H9 (cell line): ENCODE data around the gene KRT86. TPM values are rescaled to one million over a fixed set of nuclear protein-coding genes. Genes with fewer than 3 reads are reported as not detected.

ENCODE experiments used
- DNase-seq: peaks from one replicate; pipeline ENCODE4 v3.0.0-alpha.2; 2017
- H2AFZ ChIP-seq: one replicate; pipeline ENCODE4 v1.6.1; 2013; ENCODE audit warnings: mild to moderate bottlenecking, low read length, control low read depth, moderate library complexity
- H2AK5ac ChIP-seq: 2 replicates; pipeline ENCODE4 v1.6.1; 2013; ENCODE audit warnings: low read length, control low read depth, mixed read lengths; ENCODE audit not compliant: insufficient read length
- H2BK120ac ChIP-seq: one replicate; pipeline ENCODE4 v1.6.1; 2013; ENCODE audit warnings: low read depth, mild to moderate bottlenecking, low read length, control low read depth, inconsistent platforms; ENCODE audit not compliant: poor library complexity, severe bottlenecking
- H2BK12ac ChIP-seq: 2 replicates; pipeline ENCODE4 v1.6.1; 2013; ENCODE audit warnings: low read length, control low read depth, mixed read lengths, low read depth; ENCODE audit not compliant: insufficient read length
- H2BK15ac ChIP-seq: 2 replicates; pipeline ENCODE4 v1.6.1; 2013; ENCODE audit warnings: low read depth, low read length, control low read depth
- H2BK20ac ChIP-seq: one replicate; pipeline ENCODE4 v1.6.1; 2013; ENCODE audit warnings: low read depth, mild to moderate bottlenecking, low read length, control low read depth, inconsistent platforms; ENCODE audit not compliant: poor library complexity, severe bottlenecking
- H2BK5ac ChIP-seq: 2 replicates; pipeline ENCODE4 v1.6.1; 2013; ENCODE audit warnings: low read length, control low read depth, mixed read lengths; ENCODE audit not compliant: insufficient read length
- H3K14ac ChIP-seq: 2 replicates; pipeline ENCODE4 v1.6.1; 2013; ENCODE audit warnings: low read length, control low read depth; ENCODE audit not compliant: insufficient read depth
- H3K18ac ChIP-seq: 2 replicates; pipeline ENCODE4 v1.6.1; 2013; ENCODE audit warnings: low read depth, mild to moderate bottlenecking, mixed read lengths, low read length, control low read depth; ENCODE audit not compliant: insufficient read length
- H3K23ac ChIP-seq: 2 replicates; pipeline ENCODE4 v1.6.1; 2013; ENCODE audit warnings: low read length, control low read depth, mixed read lengths, low read depth; ENCODE audit not compliant: insufficient read length
- H3K23me2 ChIP-seq: 2 replicates; pipeline ENCODE4 v1.6.1; 2013; ENCODE audit warnings: low read depth, mild to moderate bottlenecking, mixed read lengths, low read length, control low read depth; ENCODE audit not compliant: insufficient read length, poor library complexity, severe bottlenecking
- H3K27ac ChIP-seq: 2 replicates; pipeline ENCODE4 v1.5.1; 2013; ENCODE audit warnings: low read length, control low read depth, mixed read lengths, low read depth; ENCODE audit not compliant: insufficient read length
- H3K27me3 ChIP-seq: 2 replicates; pipeline ENCODE4 v1.6.1; 2013; ENCODE audit warnings: low read length, control low read depth, inconsistent platforms; ENCODE audit not compliant: insufficient read depth
- H3K4ac ChIP-seq: 2 replicates; pipeline ENCODE4 v1.6.1; 2013; ENCODE audit warnings: low read depth, mild to moderate bottlenecking, control low read depth, inconsistent platforms, low read length, moderate library complexity
- H3K4me1 ChIP-seq: 2 replicates; pipeline ENCODE4 v1.6.1; 2013; ENCODE audit warnings: low read length, control low read depth, inconsistent platforms; ENCODE audit not compliant: insufficient read depth
- H3K4me2 ChIP-seq: 2 replicates; pipeline ENCODE4 v1.6.1; 2013; ENCODE audit warnings: low read length, control low read depth, mixed read lengths; ENCODE audit not compliant: insufficient read length, insufficient read depth
- H3K56ac ChIP-seq: 2 replicates; pipeline ENCODE4 v1.6.1; 2013; ENCODE audit warnings: low read depth, mild to moderate bottlenecking, mixed read lengths, low read length, control low read depth; ENCODE audit not compliant: insufficient read length
- H3K79me1 ChIP-seq: 2 replicates; pipeline ENCODE4 v1.6.1; 2013; ENCODE audit warnings: low read depth, mild to moderate bottlenecking, moderate library complexity, low read length, control low read depth, inconsistent platforms; ENCODE audit not compliant: insufficient read depth, poor library complexity, severe bottlenecking
- H3K79me2 ChIP-seq: 2 replicates; pipeline ENCODE4 v1.6.1; 2013; ENCODE audit warnings: low read length, control low read depth, inconsistent platforms; ENCODE audit not compliant: insufficient read depth
- H3K9ac ChIP-seq: 2 replicates; pipeline ENCODE4 v1.6.1; 2013; ENCODE audit warnings: low read length, control low read depth, mixed read lengths; ENCODE audit not compliant: insufficient read length; ENCODE audit errors: extremely low read depth
- H3K9me3 ChIP-seq: one replicate; pipeline ENCODE4 v1.6.1; 2013; ENCODE audit warnings: low read depth, low read length, inconsistent platforms; ENCODE audit not compliant: control insufficient read depth
- H3T11ph ChIP-seq: one replicate; pipeline ENCODE4 v1.6.1; 2013; ENCODE audit warnings: mild to moderate bottlenecking, low read length, control low read depth, inconsistent platforms
- H4K20me1 ChIP-seq: one replicate; pipeline ENCODE4 v1.6.1; 2013; ENCODE audit not compliant: control insufficient read depth, insufficient read length, insufficient read depth
- H4K5ac ChIP-seq: 2 replicates; pipeline ENCODE4 v1.6.1; 2013; ENCODE audit warnings: low read depth, mild to moderate bottlenecking, mixed read lengths, low read length, control low read depth; ENCODE audit not compliant: insufficient read length
- H4K8ac ChIP-seq: replicated peaks from 2 replicates; pipeline ENCODE4 v1.6.1; 2013; ENCODE audit warnings: low read length, control low read depth, mixed read lengths, low read depth; ENCODE audit not compliant: insufficient read length
- H4K91ac ChIP-seq: 2 replicates; pipeline ENCODE4 v1.6.1; 2013; ENCODE audit warnings: low read depth, mild to moderate bottlenecking, moderate library complexity, mixed read lengths, low read length, control low read depth; ENCODE audit not compliant: insufficient read length
- H3K27ac Mint-ChIP-seq, 3 experiments: 2 replicates in 2 of 3; 3 replicates in 1 of 3; pipeline ENCODE4 v1.8.0; 2020 to 2021; ENCODE audit warnings: mixed read lengths in 3 of 3, mild to moderate bottlenecking in 1 of 3, moderate library complexity in 1 of 3
- H3K27me3 Mint-ChIP-seq: 2 replicates; pipeline ENCODE4 v1.8.0; 2021; ENCODE audit warnings: low read depth, mild to moderate bottlenecking, moderate library complexity, mixed read lengths
- H3K36me3 Mint-ChIP-seq, 3 experiments: 2 replicates in 2 of 3; 3 replicates in 1 of 3; pipeline ENCODE4 v1.8.0; 2020 to 2021; ENCODE audit warnings: low read depth in 3 of 3, mixed read lengths in 3 of 3; ENCODE audit not compliant: insufficient read depth in 1 of 3
- H3K4me1 Mint-ChIP-seq, 2 experiments: 2 replicates each; pipeline ENCODE4 v1.8.0; 2020; ENCODE audit warnings: mixed read lengths in 2 of 2
- H3K4me3 Mint-ChIP-seq, 2 experiments: 2 replicates in 1 of 2; 3 replicates in 1 of 2; pipeline ENCODE4 v1.8.0; 2020 to 2021; ENCODE audit warnings: mild to moderate bottlenecking in 2 of 2, mixed read lengths in 2 of 2, moderate library complexity in 1 of 2
- H3K9me3 Mint-ChIP-seq, 2 experiments: 2 replicates in 1 of 2; 3 replicates in 1 of 2; pipeline ENCODE4 v1.8.0; 2020; ENCODE audit warnings: mild to moderate bottlenecking in 2 of 2, mixed read lengths in 2 of 2, moderate library complexity in 1 of 2
- CTCF ChIP-seq: fragments of 200-600 bp; sonication (generic); conservative IDR thresholded peaks from 3 replicates; pipeline ENCODE4 v1.8.0; 2021; ENCODE audit warnings: antibody characterized with exemption, mild to moderate bottlenecking
- WGBS: extraction: QIAGEN DNeasy Blood & Tissue Kit; methylation state at CpG from one replicate; pipeline ENCODE4 v1.1.7; 2013; ENCODE audit warnings: missing lambda C conversion rate, low lambda C conversion rate, mixed read lengths; ENCODE audit not compliant: insufficient read length; ENCODE audit errors: extremely low coverage; 5-methylcytosine and 5-hydroxymethylcytosine counted together
- total RNA-seq: library from RNA; stranded (reverse); gene quantifications from 2 replicates; pipeline ENCODE4 v1.2.1, GENCODE V29; 2021

KRT86 gene
- total RNA-seq, 1 experiment from 2014 or later = not detected

GRCh38 chr12:52266514-52266913, 7.9 kb upstream of the KRT86 start:
- H4K91ac ChIP-seq = no peak overlapping the region
- H3K14ac ChIP-seq = no peak overlapping the region
- no peak overlapping the region for H4K8ac ChIP-seq
- H4K20me1 ChIP-seq = no peaks in the 10 kb centered on the region
- H3K23ac ChIP-seq = no peak overlapping the region
- H2BK15ac ChIP-seq = no peak overlapping the region
- no peak overlapping the region for H2BK12ac ChIP-seq
- H4K5ac ChIP-seq = no peak overlapping the region
- H2BK20ac ChIP-seq = no peak overlapping the region
- no peaks in the 10 kb centered on the region for H3K79me2 ChIP-seq
- no peak overlapping the region for H3K4me2 ChIP-seq
- H3K27me3 ChIP-seq = no peaks in the 10 kb centered on the region; the same call in 1 of the 2 replicates
- no peak for TF ChIP-seq CTCF
- H3K9ac ChIP-seq = no peak overlapping the region
- H3K27ac ChIP-seq = no peak overlapping the region
- H3K36me3 Mint-ChIP-seq = peaks cover 0 to 8% (median 3%) of the 10 kb centered on the region in 3 experiments; a peak in 1 of 7 replicates
- H3K4me3 Mint-ChIP-seq = no peak overlapping the region
- H3K56ac ChIP-seq = no peak overlapping the region
- H3K4me1 Mint-ChIP-seq = peaks cover 2 to 4% of the 10 kb centered on the region in 2 experiments
- H3K23me2 ChIP-seq = no peaks in the 10 kb centered on the region
- H2BK5ac ChIP-seq = no peak overlapping the region
- no peaks in the 10 kb centered on the region for H3K79me1 ChIP-seq
- H3K18ac ChIP-seq = no peak overlapping the region
- no peak overlapping the region for H2AK5ac ChIP-seq
- no peaks in the 10 kb centered on the region for H3K9me3 ChIP-seq
- no peak overlapping the region; a peak in 1 of 7 replicates for H3K27ac Mint-ChIP-seq
- DNase-seq = no peak
- no peaks in the 10 kb centered on the region for H3K4me1 ChIP-seq
- H3K9me3 Mint-ChIP-seq = peaks cover 5 to 11% of the 10 kb centered on the region in 2 experiments; a peak in 4 of 5 replicates
- H2BK120ac ChIP-seq = no peak overlapping the region
- no CpG with 5 or more reads among the region's 2 CpGs for WGBS
- peaks cover 38% of the 10 kb centered on the region for H3K27me3 Mint-ChIP-seq
- no peak overlapping the region for H2AFZ ChIP-seq
- no peak overlapping the region for H3K4ac ChIP-seq
- no peak overlapping the region for H3T11ph ChIP-seq
